Keratinocyte (primary cell): ENCODE results near the gene ABHD2. TPM values are rescaled to one million over a fixed set of nuclear protein-coding genes. Genes with fewer than 3 reads are reported as not detected.

Experiments used
- DNase-seq: peaks from one replicate; pipeline ENCODE4 v3.0.0-alpha.2; 2011; ENCODE audit warnings: low read depth, missing footprints, low spot score
- FAIRE-seq: peaks from 2 replicates; lab custom pipeline; 2011; peaks lifted over from hg19 to GRCh38; lab: Jason Lieb, UNC
- H2AFZ ChIP-seq: 2 replicates; pipeline ENCODE4 v1.6.0; 2012; ENCODE audit warnings: low read length, control low read depth, inconsistent platforms; ENCODE audit not compliant: control insufficient read depth
- H3K27ac ChIP-seq: 2 replicates; pipeline ENCODE4 v1.5.1; 2011; ENCODE audit warnings: low read length; ENCODE audit not compliant: control insufficient read depth, insufficient read depth
- H3K27me3 ChIP-seq: 3 replicates; pipeline ENCODE4 v1.6.0; 2011; ENCODE audit warnings: low read length; ENCODE audit not compliant: control insufficient read depth, insufficient read depth; ENCODE audit errors: extremely low read depth
- H3K36me3 ChIP-seq, 2 experiments: 2 replicates in 1 of 2; 3 replicates in 1 of 2; pipeline ENCODE4 v1.5.1; 2011; ENCODE audit warnings: low read length in 2 of 2, mild to moderate bottlenecking in 1 of 2; ENCODE audit not compliant: control insufficient read depth in 2 of 2, insufficient read depth in 2 of 2; ENCODE audit errors: extremely low read depth in 1 of 2
- H3K4me1 ChIP-seq: 3 replicates; pipeline ENCODE4 v1.5.1; 2011; ENCODE audit warnings: low read length; ENCODE audit not compliant: control insufficient read depth, insufficient read depth; ENCODE audit errors: extremely low read depth
- H3K4me2 ChIP-seq: 3 replicates; pipeline ENCODE4 v1.6.0; 2011; ENCODE audit warnings: low read depth, low read length; ENCODE audit not compliant: control insufficient read depth, insufficient read depth; ENCODE audit errors: extremely low read depth
- H3K4me3 ChIP-seq, 3 experiments: fragments of 200-600 bp in 1 of 3; sonication (generic) in 1 of 3; 2 replicates in 2 of 3; 3 replicates in 1 of 3; pipeline ENCODE4 v1.5.1; 2011 to 2016; ENCODE audit warnings: low read length in 3 of 3, mild to moderate bottlenecking in 3 of 3, control low read depth in 2 of 3, inconsistent platforms in 1 of 3, low read depth in 1 of 3, mixed read lengths in 1 of 3, mixed run types in 1 of 3, moderate library complexity in 1 of 3; ENCODE audit not compliant: control insufficient read depth in 2 of 3, insufficient read depth in 2 of 3; ENCODE audit errors: extremely low read depth in 1 of 3
- H3K79me2 ChIP-seq: 2 replicates; pipeline ENCODE4 v1.6.0; 2012; ENCODE audit warnings: low read length; ENCODE audit not compliant: control insufficient read depth, insufficient read depth
- H3K9ac ChIP-seq: 3 replicates; pipeline ENCODE4 v1.6.0; 2011; ENCODE audit warnings: low read length; ENCODE audit not compliant: control insufficient read depth, insufficient read depth; ENCODE audit errors: extremely low read depth
- H3K9me1 ChIP-seq: 3 replicates; pipeline ENCODE4 v1.6.0; 2011; ENCODE audit warnings: low read length; ENCODE audit not compliant: control insufficient read depth, insufficient read depth; ENCODE audit errors: extremely low read depth
- H3K9me3 ChIP-seq: 2 replicates; pipeline ENCODE4 v1.5.1; 2012; ENCODE audit warnings: low read depth, low read length; ENCODE audit not compliant: control insufficient read depth
- H4K20me1 ChIP-seq: 3 replicates; pipeline ENCODE4 v1.6.0; 2011; ENCODE audit warnings: low read length; ENCODE audit not compliant: control insufficient read depth, insufficient read depth; ENCODE audit errors: extremely low read depth
- EZH2 ChIP-seq: IDR thresholded peaks from one replicate; pipeline ENCODE4 v1.6.1; 2012; ENCODE audit warnings: inconsistent platforms, mild to moderate bottlenecking, low read length, moderate library complexity
- dilution Hi-C: fragments of 300-500 bp; cut with MboI; formaldehyde crosslinking; loops from one replicate; pipeline ENCODE4 v1.7.0; 2020; ENCODE audit warnings: low sequenced_read_pairs; ENCODE audit not compliant: extremely low pct_ligation_motif_present
- polyA plus RNA-seq, 5 experiments: library from polyadenylated mRNA; depleted of rRNA in 3 of 5; stranded (reverse) in 3 of 5; stranded (forward) in 1 of 5; unstranded in 1 of 5; fragments of >200 nt; gene quantifications; 1 replicate in 1 of 5; 2 replicates in 3 of 5; 3 replicates in 1 of 5; pipeline versions ENCODE4 v1.2.1 to v1.2.3, GENCODE V29; 2011 to 2012; ENCODE audit warnings: missing spikeins in 2 of 5, low read depth in 1 of 5, low replicate concordance in 1 of 5
- TF ChIP-seq, protein P1 (sequence below), 3 experiments: IDR thresholded peaks in 1 of 3; conservative IDR thresholded peaks in 1 of 3; optimal IDR thresholded peaks in 1 of 3; 2 replicates in 2 of 3; 3 replicates in 1 of 3; pipeline versions ENCODE3 to v1.5.1; 2011; ENCODE audit warnings: low read length in 3 of 3, mild to moderate bottlenecking in 3 of 3, moderate library complexity in 2 of 3, control low read depth in 1 of 3, inconsistent platforms in 1 of 3; ENCODE audit not compliant: insufficient read depth in 2 of 3; ENCODE audit errors: extremely low read depth in 1 of 3

Gene ABHD2
- polyA plus RNA-seq, 1 donor (not counting 4 experiments of a cell fraction or from before 2014, with no cell fraction given), result 22.8 TPM

DNA sequence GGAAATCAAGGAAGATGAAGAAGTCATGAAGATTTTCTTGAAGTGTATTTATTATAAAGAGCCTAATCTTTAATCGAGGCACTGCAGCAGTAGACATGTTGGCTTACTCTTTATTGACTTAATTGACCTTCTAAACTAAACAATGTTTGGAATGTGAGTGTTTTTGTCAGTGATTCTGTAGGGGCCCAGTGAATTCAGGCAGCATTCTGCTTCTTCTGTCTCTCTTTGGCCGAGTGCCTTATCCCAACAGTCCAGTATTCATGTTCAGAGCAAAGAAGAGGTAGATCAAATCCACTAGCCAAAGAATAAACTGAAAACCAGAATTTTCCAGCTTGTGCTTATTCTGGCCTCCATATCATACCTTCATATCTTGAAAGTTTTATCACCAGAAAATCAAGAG lies 77.4 kb downstream of the ABHD2 start:
- TF ChIP-seq, protein P1, sequence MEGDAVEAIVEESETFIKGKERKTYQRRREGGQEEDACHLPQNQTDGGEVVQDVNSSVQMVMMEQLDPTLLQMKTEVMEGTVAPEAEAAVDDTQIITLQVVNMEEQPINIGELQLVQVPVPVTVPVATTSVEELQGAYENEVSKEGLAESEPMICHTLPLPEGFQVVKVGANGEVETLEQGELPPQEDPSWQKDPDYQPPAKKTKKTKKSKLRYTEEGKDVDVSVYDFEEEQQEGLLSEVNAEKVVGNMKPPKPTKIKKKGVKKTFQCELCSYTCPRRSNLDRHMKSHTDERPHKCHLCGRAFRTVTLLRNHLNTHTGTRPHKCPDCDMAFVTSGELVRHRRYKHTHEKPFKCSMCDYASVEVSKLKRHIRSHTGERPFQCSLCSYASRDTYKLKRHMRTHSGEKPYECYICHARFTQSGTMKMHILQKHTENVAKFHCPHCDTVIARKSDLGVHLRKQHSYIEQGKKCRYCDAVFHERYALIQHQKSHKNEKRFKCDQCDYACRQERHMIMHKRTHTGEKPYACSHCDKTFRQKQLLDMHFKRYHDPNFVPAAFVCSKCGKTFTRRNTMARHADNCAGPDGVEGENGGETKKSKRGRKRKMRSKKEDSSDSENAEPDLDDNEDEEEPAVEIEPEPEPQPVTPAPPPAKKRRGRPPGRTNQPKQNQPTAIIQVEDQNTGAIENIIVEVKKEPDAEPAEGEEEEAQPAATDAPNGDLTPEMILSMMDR (optimal IDR thresholded peaks at IDR 0.05 in 1 of 3, IDR thresholded peaks at IDR 0.05 in 1 of 3, conservative IDR thresholded peaks at IDR 0.05 in 1 of 3; ENCODE audit: extremely low read depth in 1 of 3, insufficient read depth in 2 of 3, low read length in 3 of 3), result no peak
- no peak for TF ChIP-seq EZH2
- no peak for DNase-seq
- no peaks in the 10 kb centered on the region for H3K27me3 ChIP-seq
- no peak for FAIRE-seq
- H3K4me1 ChIP-seq, result peaks cover 29% of the 10 kb centered on the region
- H4K20me1 ChIP-seq, result no peaks in the 10 kb centered on the region
- dilution Hi-C loops, result no loop called here
- H3K9me1 ChIP-seq, result no peaks in the 10 kb centered on the region
- no peaks in the 10 kb centered on the region for H3K9me3 ChIP-seq
- no peak overlapping the region for H3K4me2 ChIP-seq
- H2AFZ ChIP-seq, result no peak overlapping the region
- H3K36me3 ChIP-seq, result no peaks in the 10 kb centered on the region
- no peak overlapping the region for H3K9ac ChIP-seq
- H3K27ac ChIP-seq, result no peak overlapping the region
- H3K79me2 ChIP-seq, result no peaks in the 10 kb centered on the region
- no peak overlapping the region for H3K4me3 ChIP-seq

DNA sequence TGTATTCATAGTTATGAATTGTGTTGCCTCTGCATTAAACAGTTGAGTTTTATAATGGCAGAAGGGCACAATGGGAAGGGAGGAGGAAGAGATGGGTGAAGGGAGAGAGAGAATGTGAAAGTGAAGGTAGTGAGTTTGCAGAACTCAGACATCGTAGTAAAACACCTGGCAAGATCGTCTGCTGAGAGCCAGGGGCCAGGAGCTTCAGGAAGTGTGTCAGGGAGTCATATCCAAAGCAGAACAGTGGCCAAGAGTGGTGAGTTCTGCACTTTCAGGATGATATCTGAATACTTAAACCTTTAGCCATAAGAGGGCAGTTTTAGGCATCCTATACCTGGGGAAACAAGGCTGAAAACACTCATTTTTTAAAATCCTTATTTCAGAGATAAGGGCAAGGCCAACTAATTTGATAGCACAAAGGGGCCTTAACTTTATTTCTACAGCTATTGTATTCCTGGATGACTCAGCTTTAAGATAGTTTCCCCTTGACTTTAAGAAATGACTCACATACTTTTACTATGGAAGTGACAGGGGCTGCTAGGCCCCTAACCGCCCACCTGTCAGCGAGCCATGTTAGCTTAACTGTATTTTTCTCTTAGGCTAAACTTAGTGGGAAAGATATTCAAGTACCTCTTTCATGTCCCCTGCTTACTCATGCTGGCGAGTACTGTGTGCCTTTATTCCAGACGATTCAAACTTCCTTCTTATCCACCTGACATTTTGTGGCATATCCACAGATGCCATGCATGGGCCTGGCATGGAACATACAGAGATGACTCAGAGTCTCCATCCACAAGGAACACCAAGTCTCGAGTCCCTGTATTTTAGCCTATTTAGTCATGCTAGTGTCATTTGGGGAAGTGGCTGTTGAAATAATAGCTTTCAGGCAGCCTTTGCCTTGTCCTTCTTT lies 79.3 kb downstream of the ABHD2 start:
- peak overlapping the region; percentile 81 for H3K4me2 ChIP-seq
- TF ChIP-seq, protein P1 (optimal IDR thresholded peaks at IDR 0.05 in 1 of 3, IDR thresholded peaks at IDR 0.05 in 1 of 3, conservative IDR thresholded peaks at IDR 0.05 in 1 of 3; ENCODE audit: extremely low read depth in 1 of 3, insufficient read depth in 2 of 3, low read length in 3 of 3), result no peak
- TF ChIP-seq EZH2, result no peak
- H3K27ac ChIP-seq, result peak overlapping the region; percentile 70
- H3K9ac ChIP-seq, result no peak overlapping the region
- dilution Hi-C loops, result no loop called here
- H2AFZ ChIP-seq, result peak overlapping the region; percentile 14
- no peaks in the 10 kb centered on the region for H3K9me1 ChIP-seq
- no peaks in the 10 kb centered on the region for H3K36me3 ChIP-seq
- no peaks in the 10 kb centered on the region for H4K20me1 ChIP-seq
- H3K4me1 ChIP-seq, result peaks cover 29% of the 10 kb centered on the region
- FAIRE-seq, result peak; percentile 92
- peak overlapping the region in 2 of 3 experiments; percentile 29 to 39 for H3K4me3 ChIP-seq
- no peaks in the 10 kb centered on the region for H3K79me2 ChIP-seq
- no peaks in the 10 kb centered on the region for H3K27me3 ChIP-seq
- H3K9me3 ChIP-seq, result no peaks in the 10 kb centered on the region
- DNase-seq, result peak; percentile 65
